ENCODE data around the gene CHD1L.
"Not testable (repeated sequence)": the region's sequence is repeated elsewhere in the genome, so short reads cannot be mapped to it uniquely, and the experiment has no call there.

CHD1L gene

DNA sequence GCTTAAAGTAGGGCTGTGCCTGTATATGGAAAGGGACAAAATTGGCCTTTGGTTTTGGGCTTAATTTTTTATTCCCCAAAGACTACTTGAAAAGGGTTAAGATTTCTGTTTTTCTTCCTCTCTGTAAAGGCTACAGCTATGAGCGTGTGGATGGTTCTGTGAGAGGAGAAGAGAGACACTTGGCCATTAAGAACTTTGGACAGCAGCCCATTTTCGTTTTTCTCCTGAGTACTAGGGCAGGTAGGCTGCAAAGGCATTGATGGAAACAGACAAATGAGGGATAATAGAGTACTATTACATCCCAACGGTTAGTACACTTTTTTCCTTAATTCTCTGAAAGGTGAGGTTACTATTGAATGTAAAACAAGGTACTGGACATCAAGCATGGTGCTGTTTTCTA is 29.6 kb downstream of the CHD1L start:
- DNase-seq: no peak

DNA sequence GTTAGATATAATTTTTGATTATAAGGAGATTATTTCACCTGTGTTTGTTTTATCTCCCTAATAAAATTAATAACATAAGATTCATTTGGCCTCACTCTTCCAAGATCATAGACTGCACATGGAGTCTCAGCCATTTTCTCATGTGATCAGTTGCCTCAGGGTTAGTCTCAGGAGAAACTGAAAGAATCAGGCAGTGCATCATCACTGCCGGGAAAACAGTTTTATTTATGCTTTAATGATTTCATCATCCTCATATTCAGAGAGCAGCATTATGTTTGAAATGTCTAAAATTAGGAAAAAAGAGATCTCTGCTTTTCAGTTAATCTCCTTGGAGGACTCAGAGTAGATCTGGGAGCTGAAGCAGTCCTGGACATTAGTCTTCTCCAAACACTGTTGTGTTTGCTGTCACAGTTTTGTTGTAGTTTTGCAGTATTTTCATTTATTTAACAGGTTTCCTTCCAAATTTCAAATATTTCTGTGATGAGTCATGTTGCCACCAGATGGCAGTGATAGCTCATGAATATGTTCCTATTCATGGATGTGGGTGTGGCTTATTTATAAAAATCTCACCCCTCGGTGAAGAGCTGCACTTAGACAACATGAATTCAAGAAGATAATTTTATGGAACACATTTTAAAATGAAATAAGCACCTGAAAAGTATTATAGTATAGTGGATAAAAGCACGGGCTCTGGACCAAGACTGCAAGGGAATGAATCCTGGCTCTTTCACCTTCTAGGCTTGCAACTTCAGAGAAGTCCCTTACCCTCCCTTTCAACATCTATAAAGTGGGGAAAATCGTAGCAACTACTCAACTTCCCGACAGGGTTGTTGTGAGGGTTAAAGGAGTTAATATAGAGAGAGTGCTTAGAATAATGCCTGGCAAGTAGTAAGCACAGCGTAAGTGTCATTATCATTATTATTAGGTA is 31.2 kb downstream of the CHD1L start:
- no peak for DNase-seq

DNA sequence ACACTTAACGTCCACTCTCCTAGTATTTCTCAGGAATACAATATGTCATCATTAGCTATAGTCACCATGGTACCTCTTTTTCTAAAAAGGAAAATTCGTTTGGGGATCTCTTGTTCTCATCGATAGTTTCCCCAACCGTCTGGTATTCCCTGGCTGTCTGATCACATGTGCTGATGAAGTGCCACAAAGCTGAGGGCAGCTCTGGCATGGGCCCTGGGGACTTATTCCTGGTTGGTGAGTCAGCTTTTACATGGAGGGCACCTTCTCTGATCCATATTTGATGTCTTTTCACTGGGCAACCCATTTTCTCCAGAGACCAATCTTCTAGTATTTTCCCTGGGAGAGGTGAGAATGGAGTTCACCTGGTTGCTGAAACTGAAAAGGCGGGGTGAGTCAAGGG is 39.5 kb downstream of the CHD1L start:
- DNase-seq: no peak

DNA sequence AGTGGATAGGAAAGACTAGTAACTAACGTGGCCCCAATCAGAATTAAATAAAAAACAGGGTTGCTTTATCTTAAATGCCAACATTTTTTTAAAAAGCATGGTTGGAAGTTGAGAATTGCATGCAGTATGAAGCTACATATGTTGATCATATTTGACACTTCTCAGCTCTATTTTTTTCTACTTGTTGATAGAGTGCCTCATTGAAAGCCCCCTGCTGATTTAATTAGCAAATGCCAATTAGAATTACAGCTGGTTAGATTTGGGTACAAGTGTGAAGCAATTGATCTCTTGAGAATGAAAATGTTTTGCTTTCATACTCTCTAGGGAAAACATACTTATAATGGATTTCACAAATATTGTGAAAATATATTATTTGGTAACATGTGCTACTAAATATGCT is 40.5 kb downstream of the CHD1L start:
- no peak for DNase-seq

DNA sequence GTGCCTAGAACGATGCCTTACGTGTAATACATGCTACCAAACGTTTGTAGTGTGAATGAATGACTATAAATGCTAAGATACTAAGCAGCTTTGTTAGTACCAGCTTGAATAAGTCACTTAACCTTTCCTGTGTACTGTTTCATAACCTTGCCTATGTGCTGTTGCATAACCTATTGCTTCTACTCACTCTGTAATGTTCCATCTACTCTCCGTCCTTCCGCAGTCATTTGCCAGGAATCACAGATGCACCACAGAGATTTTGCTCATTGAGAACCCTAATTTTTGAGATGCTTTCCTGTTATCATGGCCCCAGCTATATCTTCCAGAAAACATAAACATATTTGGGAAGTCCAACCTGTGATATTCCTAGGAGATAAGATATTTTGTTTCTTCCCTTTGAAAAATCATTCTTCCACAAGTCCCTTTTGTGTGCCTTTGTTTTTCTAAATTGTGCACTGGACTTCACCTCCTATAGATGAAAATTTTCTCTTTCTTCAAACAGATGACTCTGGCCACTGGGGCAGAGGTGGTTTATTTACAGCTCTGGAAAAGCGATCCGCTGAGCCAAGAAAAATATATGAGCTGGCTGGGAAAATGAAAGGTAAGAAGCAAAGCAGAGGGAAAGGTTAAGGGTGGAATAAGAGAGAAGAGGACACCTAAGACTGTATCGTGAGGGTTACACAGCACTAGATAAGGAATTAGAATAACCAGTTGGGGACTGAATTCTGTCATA is 44.8 kb downstream of the CHD1L start:
- no peak for DNase-seq

- DNase-seq: no peak
Measured at GRCh38 chr1:147292012-147292411, 49.5 kb downstream of the CHD1L start.

GRCh38 chr1:147292631-147293251 is 50.3 kb downstream of the CHD1L start:
- no peak for DNase-seq

DNA sequence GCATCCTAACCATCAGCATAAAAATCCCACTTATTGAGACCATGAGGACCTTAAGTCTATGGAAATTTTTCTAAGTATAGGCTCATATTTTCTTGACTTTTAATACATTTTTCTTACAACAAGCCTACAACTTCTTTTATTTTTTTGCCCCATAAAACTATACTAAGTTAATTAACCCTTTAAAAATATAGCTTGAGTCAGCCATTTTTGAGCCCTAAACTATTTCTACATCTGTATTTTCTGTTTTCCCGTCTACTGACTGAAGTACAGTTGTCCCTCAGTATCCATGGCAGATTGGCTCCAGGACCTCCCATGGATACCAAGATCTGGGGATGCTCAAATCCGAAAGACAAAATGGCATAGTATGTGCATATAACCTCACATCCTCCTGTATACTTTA is 55.0 kb downstream of the CHD1L start:
- no peak for DNase-seq

DNA sequence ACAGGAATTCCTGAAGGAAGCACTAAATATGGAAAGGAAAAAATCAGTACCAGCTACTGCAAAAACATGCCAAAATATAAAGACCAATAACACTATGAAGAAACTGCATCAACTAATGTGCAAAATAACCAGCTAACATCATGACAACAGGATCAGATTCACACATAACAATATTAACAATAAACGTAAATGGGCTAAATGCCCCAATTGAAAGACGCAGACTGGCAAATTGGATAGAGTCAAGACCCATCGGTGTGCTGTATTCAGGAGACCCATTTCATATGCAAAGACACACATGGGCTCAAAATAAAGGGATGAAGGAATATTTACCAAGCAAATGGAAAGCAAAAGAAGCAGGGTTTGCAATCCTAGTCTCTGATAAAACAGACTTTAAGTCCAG is 63.3 kb downstream of the CHD1L start:
- not testable (repeated sequence) for DNase-seq

GRCh38 chr1:147316968-147317367 is 74.5 kb downstream of the CHD1L start:
- no peak for DNase-seq

- not testable (repeated sequence) for DNase-seq
Measured at GRCh38 chr1:147326933-147327687, 84.6 kb downstream of the CHD1L start.

- no peak for DNase-seq
Measured at GRCh38 chr1:147334292-147334691, 91.8 kb downstream of the CHD1L start.

DNA sequence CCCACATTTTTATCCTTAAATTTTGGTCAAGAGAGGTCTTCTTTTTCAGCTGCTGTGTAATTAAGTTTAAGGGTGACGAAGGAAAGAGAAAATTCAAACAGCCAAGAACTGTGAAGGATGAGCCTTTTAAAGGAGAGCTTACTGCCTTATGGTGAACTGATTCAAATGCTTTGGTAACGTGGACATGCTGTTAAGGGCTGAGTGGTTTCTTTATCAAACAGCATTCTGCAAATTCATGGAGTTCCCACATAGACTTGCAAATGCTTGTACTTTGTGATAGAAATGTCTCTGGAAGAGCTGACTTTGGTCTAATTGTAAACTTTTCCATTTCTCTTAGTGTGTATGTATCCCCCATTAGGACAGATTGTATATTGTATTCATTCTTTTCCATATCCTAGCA is 93.8 kb downstream of the CHD1L start:
- DNase-seq: no peak

DNA sequence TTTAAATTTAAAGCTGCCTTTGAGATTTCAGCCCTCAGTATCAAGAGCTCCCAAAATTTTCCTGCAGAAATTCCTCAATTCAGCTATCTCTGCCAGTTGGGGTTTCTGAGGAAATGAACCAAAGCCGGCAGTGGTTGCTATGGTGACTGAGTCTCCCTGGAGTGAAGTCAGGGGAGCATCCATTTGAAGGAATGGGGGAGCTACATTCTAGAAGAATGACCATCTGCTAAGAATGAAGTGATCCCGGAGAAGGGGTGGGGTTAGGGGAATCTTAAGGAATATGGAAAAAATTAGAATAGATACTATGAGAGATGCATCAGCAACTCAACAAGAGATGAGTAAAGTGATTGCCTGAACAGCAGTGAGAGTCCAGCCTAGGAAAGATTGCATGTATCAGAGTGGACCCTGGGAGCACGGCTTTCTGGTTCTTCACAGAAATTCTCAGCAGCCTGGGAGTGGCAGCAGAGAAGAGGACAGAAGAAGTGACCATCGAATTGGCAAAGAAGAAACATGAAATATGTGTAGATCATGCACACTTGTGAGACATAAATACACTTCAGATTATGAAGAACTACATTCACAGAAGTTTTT is 94.7 kb downstream of the CHD1L start:
- no peak for DNase-seq

GRCh38 chr1:147338571-147338970 is 96.1 kb downstream of the CHD1L start:
- no peak for DNase-seq

DNA sequence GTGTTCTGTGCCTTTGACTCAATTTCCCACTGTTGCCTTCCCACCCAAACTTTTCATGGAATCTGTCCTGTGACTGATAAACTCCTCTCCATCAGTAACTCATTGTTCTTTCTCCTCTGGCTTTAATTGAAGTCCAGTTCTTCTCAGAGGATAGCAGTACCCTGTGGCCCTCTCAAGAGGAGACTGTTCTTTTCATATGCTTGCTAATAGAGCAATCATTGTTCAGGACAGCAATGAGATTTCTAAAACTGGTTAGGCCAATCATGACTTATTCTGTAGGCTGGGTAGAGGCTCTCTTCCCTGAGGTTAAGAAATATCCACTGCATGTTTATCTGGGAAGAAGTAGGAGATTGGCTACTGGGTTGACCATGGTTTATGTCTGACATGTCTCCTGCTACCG is 98.8 kb downstream of the CHD1L start:
- no peak for DNase-seq
